CD4-positive, alpha-beta T cell treated with Interferon gamma for 1 hour (primary cell): ENCODE data around the gene PHAF1.

Experiments used
- DNase-seq: peaks from one replicate; pipeline ENCODE4 v3.0.0-alpha.2; 2020

PHAF1 gene

DNA sequence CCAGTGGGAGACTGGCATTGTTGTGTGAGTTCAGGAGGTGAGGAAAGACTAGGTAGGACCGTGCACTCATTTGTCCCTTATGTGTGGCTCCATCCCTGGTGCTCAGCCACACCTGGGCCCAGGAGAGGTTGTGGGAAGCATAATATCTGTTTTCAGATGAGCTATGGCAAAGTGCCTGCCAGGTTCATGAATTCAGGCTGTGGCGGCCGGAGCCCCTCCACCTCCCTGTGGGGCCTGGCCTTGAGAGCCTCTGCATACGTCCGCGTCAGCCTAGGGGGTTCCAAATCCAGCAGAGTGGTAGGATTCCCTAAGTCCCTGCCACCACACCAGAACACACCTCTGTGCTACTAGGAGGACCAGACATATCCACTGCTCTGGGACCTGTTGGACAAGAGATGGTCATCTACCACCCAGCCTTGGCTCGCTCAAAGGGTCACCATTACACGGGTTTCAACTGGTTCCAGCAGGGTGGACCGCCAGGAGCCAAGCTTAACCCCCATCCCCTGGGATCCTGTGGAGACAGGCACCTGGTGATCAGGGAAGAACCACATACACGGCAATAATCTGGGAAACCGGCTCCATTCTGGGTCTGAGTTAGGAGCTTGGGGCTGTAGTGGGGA is 39.0 kb downstream of the PHAF1 start:
- no peak for DNase-seq

DNA sequence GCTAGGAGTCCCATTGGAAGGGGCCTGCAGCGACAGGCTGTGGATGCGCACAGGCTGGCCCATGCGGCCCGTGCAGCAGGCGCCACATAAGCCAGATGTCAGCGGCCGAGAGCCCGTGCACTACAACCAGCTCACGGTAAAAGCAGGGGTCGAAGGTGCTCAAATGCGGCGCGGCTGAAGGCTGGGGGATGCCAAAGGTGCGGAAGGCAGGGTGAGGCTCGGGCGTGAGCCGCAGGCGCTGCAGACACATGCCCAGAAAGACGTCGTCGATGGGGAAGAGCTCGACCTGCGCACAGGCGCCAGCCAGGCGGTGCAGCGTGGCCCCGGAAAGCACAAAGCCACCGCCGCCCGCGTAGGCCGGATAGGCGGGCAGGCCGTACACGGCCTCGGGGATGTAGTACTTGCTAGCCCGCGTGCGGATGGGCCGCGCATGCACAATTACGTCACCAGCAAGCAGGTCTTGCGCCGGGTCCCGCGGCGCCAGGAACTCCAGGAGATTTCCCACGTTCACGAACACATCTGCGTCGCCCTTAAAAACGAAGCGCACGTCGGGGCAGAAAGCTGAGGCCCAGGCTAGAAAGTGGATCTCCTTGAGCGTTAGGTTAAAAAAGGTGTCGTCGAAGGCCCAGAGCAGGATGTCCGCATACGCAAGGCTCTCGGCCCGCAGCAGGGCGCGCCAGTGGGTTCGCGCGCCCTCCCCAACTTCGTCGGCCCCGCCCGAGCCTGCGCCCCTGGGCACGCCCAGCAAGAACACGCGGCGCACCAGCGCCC is 39.7 kb downstream of the PHAF1 start:
- no peak for DNase-seq

DNA sequence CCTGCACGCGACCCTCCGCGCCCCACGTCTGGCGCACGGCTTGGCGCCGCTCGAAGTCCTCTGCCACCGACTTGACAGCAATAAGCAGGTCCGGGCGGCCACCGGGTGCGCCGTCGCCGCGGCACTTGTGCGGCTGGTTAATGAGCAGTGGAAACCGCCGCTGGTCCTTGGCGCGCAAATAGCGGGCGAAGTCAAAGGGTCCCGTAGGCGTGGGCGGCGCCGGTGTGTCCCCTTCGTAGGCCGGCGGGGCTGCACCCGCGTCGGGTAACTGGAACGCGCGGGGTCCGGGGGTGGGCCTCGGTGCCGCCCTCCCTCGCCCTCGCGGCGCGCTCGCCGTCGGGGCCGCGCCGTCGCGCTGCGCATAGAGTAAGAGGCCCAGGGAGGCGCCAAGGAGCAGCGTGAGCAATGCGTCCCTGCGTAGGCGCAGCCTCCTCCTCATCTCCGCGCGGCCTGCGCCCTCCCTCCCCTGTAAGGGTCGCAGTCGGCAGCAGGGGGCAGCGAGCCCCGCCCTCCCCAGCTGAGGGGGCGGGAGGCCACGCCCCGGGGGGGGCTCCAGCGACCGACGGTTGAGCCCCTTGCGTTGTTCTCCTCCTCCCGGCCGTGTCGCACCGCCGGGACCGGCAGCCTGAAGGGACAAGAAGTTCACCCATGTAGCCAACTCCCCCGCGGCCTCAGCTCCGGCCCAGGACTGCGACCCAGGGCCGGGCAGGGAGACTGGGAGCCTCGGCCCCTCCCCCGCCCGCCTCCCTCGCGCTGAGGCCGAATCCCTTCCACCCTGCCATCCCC is 40.5 kb downstream of the PHAF1 start:
- peak; percentile 21 for DNase-seq

DNA sequence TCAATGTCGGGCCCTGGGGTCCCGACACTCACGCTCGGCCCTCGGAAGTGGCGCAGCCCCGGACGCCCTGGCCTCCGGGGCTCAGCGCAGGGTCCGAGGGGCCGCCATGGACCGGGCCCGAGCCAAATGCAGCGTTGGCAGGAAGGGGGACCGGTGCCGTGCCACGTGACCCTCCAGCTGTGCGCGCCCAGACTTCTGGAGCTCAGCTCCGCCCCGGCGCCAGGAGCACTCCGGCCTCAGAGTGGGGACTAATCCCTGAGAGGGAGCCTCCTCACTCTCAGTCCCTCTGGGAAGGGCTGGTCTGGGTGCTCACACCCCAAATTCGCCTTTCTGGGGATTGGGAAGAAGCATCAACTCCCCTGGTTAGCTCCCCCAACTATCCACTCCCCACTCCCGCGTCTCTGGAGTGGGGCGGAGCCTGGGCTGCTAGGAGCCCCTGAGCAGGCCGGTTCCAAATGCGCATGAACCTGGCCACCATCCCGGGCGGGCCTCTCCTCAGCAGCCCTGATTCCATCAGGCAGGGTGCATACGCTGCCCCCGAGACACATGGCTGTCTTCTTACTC is 41.2 kb downstream of the PHAF1 start, which contains the start of gene B3GNT9:
Gene B3GNT9 (minus strand): TSS at position 166 of the 564 bp plus-strand sequence. CDS start 513 bp downstream, outside the sequence.
- DNase-seq: no peak

DNA sequence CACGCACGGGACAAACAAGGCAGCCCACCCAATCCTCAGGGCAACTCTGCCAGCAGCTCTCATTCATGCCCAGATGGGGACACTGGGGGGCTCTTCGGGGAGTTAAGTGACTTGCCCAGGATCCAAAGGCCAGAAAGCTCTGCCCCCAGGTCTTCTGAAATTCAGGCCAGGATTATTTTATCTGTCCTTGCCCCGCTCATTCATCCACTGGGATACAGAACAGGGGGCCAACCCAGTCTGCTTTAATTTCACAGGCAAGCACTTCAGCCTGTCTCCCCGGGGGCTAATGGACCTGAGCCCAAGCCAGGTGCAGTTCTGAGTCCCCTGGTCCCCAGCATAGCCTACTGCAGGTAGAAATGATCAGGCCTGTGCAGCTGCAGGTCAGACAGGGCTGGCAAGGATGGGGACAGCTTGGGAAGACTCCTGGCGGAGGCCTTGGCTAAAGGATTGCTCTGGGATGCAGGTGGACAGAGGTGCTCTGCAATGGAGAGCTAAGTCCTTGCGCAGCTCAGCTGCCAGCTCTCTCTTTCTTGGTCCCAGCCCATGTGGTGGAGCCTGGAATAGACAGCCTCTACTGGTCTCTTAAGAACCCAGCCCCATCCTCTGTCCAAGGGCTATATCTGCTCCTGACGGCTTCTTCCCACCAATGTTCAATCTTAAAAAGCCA is 41.8 kb downstream of the PHAF1 start:
- no peak for DNase-seq

DNA sequence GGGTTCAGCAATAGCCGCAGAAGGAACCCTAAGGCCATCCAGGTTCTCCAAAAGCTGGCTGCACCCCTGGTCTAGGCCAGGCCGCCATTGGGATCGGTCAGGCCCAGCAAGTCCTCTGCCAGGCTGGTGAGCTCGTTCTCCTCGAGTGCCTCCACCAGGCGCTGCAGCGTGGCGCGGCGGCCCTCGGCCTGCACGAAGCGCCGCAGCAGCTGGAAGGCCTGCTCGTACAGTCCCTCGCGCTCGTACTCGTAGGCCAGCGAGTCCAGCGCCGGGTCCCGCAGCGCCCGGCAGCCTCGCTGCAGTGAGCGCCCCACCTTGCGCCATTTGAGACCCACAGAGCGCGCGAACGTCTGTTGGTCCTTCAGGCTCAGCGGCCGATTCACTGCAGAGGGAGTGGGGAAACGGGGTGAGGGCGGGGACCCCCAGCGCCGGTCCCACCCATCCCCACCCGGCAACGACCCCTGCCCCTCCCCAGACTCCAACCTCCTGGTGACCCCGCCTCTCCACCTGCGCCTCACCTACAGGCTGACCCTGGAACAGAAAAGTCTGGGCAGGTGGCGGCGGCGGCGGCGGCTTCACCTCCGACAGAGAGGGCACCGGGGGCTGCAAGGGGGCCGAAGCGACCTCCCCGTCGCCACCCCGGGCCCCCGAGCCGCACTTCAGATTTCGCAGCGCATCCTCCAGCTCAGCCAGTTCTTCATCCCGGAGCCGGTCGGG is 45.0 kb downstream of the PHAF1 start:
- no peak for DNase-seq

DNA sequence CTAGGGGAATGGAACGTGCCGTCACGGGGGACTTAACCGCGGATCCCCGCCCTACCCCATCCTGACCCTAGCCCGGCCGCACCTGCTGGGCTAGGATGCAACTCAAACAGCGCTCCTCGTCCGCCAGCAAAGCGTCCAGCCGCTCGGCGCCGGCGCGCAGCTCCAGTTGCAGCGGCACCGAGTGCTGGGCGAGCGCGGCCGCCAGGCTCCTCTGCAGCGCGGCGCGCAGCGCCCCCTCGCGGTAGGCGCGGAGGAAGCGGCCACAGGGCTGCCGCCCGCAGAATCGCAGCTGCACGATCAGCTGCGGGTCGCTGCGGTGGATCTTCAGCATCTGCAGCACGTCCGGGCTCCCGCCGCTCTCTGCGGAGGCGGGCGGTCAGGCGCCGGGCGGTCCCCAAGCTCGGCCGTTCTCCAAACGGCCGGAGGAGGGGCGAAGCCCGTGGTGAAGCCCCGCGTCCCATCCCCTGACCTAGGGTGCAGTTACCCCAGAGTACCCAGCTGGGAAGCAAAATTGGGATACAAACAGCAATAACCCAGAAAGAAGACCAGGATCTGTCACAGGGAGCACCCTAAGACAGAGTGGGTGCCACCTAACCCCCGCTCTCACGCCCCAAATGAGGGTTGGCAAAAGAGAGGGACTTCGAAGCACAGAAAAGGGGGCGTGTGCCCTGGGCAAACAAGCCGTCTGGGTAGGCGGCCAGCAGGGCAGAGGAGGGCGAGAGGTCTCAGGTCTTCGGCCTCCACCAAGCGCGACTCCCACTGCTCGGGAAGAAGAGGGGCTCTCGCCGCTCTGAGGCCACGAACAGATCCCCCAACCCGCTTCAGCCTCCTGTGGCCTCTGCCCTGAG is 45.8 kb downstream of the PHAF1 start:
- DNase-seq: peak; percentile 72

DNA sequence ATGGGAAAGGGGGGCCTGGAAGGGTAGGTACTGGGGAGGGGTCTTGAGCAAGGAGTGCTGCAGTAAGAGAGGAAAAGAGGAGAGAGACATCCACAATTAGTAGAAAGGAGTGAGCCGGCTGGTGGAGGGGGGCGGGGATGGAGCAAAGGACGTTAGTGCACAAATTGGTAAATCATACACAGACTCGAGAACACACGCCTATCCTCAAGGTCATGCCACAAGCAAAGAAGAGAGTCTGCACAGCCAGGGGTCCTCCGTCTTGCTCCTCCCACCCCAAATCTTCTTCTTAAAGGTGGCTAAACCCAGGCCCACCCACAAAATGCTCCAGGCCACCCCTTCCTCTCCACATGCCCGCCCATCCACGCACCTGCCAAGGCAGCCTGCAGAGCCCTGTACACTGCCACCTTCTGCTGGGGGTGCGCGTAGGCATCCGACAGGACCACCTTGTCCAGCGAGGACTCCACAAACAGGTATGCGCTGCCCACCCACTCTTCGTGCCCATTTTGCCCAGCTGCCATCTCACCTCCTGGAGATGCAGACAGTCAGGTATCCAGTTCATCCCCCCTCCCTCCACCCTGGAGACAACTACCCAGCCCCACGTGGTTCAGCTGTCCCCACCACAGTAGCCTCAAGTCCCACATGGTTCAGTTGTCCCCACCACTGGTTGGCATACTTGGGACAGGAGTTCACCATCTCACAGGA is 46.6 kb downstream of the PHAF1 start:
- no peak for DNase-seq

DNA sequence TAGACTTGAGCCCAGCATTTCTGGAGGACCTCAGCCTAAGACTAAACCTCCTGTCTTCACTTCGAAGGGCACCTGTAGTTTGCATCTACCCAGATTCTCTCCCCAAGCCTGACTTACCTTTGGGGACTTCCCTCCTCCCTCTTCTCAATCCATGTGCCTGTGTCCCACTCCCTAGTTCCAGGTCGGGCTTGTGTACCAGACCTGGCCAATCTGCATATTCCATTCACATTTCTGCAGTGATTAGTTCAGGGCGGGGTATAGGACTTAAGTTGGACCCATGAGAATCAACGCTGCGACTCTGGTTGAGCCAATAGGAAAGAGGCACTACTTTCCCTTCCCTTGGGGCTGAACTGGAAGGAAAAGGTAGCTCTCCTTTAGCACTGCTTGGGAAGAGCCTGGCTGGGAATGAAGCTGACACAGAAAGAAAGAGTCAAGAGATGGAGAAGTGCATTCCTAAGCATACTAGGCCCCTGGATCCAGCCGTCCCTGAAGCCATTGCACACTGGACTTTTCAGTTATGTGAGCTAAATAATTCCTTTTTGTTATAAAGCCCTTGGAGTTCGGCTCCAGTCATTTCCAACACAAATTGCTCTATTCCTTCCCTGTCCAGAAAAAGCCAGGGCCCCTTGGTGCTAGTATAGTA is 47.5 kb downstream of the PHAF1 start:
- no peak for DNase-seq

DNA sequence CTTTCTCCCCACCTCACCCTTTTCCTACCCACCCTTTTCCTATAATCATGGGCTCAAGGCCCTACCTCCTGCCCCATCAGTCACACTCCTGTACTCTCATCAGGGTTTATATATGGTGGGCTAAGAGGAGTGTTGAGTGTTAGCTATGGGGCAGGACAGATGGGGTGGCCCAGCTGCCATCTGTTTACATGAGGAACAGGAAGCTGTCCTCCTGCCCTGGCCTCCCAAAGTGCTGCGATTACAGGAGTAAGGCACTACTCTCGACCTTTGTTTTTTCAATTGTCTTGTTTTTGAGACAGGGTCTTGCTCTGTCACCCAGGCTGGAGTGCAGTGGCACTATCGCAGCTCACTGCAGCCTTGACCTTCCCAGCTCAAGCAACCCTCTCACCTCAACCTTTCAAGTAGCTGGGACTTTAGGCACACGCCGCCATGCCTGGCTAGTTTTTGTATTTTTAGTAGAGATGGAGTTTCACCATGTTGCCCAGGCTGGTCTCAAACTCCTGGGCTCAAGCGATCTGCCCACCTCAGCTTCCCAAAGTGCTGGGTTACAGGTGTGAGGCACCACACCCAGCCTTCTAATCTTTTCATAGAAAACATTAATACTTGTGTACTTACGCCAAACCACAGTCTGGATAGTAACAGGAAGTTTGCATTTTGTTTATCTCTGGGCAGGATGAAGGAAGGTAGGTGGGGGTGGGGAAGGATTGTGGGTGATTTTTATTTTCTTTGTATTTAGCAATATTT is 48.3 kb downstream of the PHAF1 start:
- DNase-seq: peak; percentile 25

DNA sequence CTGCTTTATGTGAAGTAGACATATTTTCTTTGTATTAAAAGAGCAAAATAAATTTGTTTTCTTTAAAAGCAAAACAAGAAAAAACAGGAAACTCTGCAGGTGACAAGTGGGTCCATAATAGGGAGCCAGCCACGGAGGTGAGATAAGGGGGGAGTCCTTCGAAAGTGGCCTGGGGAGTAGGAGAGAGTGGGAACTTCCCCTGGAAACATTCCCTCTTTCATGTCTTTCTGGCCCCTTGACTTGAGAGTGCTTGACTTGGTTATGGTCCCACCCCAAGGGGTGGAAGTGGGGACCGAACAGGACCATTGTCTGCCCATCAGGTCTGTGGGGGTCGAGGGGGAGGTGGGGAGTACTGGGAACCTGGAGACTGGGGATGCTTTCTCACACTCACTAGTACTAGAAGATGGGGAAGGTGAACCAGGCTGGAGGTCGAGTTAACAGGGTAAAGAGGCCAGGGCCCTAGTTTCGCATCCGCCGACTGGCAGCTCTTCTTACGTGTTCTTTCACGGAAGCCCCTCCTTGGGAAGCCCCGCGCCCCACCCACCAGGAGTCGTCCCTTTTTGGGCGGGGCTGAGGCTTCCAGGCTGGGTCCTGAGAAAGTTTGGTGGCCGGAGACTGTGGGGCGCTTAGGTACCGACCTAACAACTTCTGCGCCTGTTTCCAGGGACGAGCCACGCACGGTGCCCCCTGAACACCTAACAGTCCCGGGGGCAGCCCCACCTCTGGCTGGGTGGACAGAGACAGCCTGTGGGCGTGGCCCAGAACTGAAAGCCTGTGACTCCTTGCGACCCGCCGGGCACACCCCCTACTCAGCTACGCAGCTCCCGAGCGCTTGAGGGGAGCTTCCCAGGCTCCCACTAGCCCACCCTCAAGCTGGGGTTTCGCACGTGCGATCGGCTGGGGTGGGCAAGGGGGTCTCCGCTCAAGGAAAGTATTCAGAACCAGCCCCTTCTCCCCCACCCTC is 49.2 kb downstream of the PHAF1 start:
- DNase-seq: peak; percentile 85

DNA sequence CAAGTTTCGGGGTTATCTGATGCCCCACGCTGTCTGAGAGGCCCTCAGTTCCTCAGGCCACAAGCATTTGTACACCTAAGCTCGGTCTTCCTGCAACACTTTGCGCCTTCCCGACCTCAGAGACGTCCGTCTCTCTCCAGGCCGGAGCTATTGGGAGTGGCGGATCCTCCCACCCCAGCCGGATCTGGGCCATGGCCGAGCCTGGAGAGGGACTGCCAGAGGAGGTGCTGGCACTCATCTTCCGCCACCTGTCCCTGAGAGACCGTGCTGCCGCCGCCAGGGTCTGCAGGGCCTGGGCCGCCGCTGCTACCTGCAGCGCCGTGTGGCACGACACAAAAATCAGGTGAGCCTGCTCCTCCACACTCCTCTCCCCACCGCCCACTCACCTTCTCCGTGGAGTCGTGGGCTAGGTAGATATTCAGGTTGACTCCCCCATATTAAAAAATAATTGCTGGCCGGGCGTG is 51.9 kb downstream of the PHAF1 start:
- no peak for DNase-seq

DNA sequence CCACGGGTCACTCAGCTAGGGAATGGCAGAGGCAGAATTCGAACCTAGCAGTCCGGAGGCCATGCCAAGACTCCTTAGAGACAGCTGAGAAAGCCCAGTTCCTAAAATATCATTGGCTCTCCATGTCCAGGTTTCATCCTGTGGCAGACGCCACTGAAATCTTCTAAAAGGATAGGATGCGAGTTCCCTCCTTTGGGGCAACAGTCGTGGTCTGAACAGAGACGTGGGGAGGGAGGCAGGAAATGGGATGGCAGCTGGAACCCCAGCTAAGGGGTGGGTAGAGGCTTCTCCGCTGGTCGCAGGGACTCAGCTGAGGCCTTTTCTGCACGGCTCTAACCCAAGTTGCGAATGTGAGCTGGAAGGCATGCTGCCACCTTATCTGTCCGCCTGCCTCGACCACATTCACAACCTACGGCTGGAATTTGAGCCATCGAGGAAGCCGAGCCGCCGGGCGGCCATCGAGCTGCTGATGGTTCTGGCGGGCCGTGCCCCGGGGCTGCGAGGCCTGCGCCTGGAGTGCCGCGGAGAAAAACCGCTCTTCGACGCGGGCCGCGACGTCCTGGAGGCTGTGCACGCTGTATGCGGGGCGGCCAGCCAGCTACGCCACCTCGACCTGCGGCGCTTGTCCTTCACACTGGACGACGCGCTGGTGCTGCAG is 52.9 kb downstream of the PHAF1 start:
- DNase-seq: no peak

DNA sequence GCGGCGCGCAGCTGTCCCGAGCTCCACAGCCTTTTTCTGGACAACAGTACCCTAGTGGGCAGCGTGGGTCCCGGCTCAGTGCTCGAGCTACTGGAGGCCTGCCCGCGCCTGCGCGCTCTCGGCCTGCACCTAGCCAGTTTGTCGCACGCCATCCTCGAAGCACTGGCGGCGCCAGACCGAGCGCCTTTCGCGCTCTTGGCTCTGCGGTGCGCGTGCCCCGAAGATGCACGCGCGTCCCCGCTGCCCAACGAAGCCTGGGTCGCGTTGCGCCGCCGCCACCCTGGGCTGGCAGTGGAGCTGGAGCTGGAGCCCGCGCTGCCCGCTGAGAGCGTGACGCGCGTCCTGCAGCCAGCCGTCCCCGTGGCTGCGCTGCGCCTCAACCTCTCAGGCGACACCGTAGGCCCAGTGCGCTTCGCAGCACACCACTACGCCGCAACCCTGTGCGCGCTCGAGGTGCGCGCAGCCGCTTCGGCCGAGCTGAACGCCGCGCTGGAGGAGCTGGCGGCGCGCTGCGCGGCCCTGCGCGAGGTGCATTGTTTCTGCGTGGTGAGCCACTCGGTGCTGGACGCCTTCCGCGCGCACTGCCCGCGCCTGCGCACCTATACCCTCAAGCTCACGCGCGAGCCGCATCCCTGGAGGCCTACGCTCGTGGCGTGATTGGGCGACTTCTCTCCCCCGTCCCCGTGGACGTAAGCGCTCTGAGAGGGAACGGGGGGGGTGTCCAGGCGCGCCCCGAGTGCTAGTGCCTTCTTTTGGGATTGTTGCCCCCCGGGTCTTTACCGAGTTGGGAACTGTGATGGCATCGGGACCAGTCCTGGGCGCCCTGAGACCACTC is 53.6 kb downstream of the PHAF1 start:
- no peak for DNase-seq

DNA sequence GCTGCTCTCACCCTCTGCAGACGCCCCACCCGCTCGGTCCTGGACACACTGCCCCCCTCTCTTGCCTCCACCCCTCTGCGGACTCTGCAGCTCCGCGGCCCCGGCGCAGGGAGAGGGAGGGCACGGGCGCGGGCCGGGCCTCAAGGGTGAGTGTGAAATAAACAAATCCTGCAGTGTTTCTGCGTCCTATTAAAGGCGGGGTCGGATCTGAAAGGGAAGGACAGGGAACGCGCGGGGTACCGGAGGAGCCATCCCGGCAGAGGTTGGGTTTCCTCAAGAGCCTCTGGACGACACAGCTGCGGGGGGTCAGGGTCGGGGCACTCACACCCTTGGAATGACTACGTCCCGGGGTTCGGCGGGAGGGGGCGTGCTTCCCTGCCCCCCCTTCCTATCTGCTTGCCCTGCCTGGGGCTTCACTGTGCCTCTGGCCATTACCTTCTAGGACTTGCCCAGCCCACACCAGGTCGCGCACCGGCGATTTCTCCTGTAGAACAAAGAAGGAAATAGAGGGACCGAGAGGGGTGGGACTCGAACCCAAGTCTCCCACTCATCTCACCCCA is 54.3 kb downstream of the PHAF1 start:
- no peak for DNase-seq

DNA sequence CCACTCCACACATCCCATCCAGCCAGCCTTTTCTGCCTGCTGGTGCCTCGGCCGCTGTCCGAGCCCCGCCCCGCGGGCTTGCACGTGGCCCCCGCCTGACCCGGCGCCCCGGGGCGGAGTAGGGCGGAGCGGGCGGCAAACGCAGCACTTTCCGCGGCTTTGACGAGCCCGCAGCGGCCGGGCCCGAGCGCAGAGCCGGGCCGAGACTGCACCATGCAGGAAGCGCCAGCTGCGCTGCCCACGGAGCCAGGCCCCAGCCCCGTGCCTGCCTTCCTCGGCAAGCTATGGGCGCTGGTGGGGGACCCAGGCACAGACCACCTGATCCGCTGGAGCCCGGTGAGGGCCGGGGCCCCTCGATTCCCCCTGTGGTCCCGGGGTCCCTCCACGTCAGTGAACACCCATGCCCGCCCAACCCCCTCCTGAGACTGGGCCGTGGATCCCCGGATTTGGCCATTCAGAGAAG is 54.9 kb downstream of the PHAF1 start, which contains the start of gene HSF4:
Gene HSF4 (plus strand): TSS at position 147 of the 463 bp plus-strand sequence. CDS start 67 bp downstream, at position 214.
- DNase-seq: no peak
